Lower leg skin (tissue), 4 donors: ENCODE results near the gene SMAD5. TPM values are rescaled to one million over a fixed set of nuclear protein-coding genes. Genes with fewer than 3 reads are reported as not detected.

Source experiments
- DNase-seq, 2 donors: peaks; one replicate each; pipeline ENCODE4 v3.0.0-alpha.2; 2019; ENCODE audit warnings: low spot score in 2 of 2
- H3K4me3 ChIP-seq: fragments of 200-600 bp; sonication (generic); 2 replicates; pipeline ENCODE4 v1.5.1; 2017; ENCODE audit warnings: mild to moderate bottlenecking, low read depth; ENCODE audit not compliant: poor library complexity, severe bottlenecking
- CTCF ChIP-seq, 3 donors: fragments of 450-650 bp; IDR thresholded peaks; one replicate each; pipeline ENCODE4 v1.5.1; 2016; ENCODE audit warnings: antibody characterized with exemption in 3 of 3, mild to moderate bottlenecking in 3 of 3, moderate library complexity in 2 of 3
- POLR2A ChIP-seq, 2 donors: fragments of 450-650 bp; IDR thresholded peaks; one replicate each; pipeline ENCODE4 v1.6.1; 2016 to 2017; ENCODE audit warnings: antibody characterized with exemption in 2 of 2, mild to moderate bottlenecking in 1 of 2, moderate library complexity in 1 of 2
- WGBS, 2 donors: methylation state at CpG; one replicate each; pipeline ENCODE4 v1.1.5; 2018; 5-methylcytosine and 5-hydroxymethylcytosine counted together
- intact Hi-C: fragments of 100-400 bp; cut with DNase I; formaldehyde crosslinking; loops from one replicate; pipeline ENCODE4 v1.15.0; 2023; ENCODE audit warnings: low total_unique reads
- total RNA-seq, 4 donors: library from RNA; depleted of rRNA; stranded (reverse); fragments of >200 nt; gene quantifications; one replicate each; pipeline ENCODE4 v1.1.0, GENCODE V29; 2016

Gene SMAD5
- total RNA-seq, 4 donors from 2014 or later, result 43.3 to 102 (median 65.1) TPM

- intact Hi-C loops, result loop anchor here (5.0 to 10.0 kb wide), 2 partner anchors 265 to 327 kb away; no protein-coding TSS in a partner anchor
Observed at GRCh38 chr5:136209346-136209910, 76.8 kb downstream of the SMAD5 start.

DNA sequence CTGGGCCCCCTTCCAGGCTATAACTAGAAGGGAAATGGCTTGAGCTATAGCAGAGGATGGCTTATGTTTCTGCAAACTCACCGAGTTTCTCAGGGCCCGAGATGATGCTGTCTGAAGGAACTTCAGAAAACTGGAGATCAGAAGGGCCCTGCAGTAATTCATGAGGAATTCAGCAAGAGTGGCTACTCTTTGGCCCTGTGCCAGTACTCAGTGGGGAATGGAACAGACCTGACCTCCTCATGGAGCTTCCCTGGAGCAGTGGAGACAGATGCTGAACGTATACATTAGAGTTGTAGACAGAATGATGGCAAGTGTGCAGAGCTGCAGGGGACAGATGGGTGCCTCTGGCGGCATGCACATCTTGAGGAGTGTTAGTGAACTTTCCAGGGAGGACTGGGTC is 77.6 kb downstream of the SMAD5 start:
- no peak for TF ChIP-seq CTCF (IDR thresholded peaks at IDR 0.05)
- TF ChIP-seq POLR2A (IDR thresholded peaks at IDR 0.05), result no peak
- intact Hi-C loops, result loop anchor here (5.0 kb wide), 1 partner anchor 318 kb away; no protein-coding TSS in a partner anchor
- 81 to 87% methylated on average over 4 of the region's 4 CpGs for WGBS, 2 donors
- no peak overlapping the region for H3K4me3 ChIP-seq
- DNase-seq, result no peak

More at GRCh38 chr5:136209346-136209910, 76.8 kb downstream of the SMAD5 start:
- no peak for TF ChIP-seq CTCF (IDR thresholded peaks at IDR 0.05)
- TF ChIP-seq POLR2A (IDR thresholded peaks at IDR 0.05), result no peak
- no peak for DNase-seq
- no peak overlapping the region for H3K4me3 ChIP-seq
- 93% methylated on average over 14 of the region's 14 CpGs for WGBS, 2 donors

DNA sequence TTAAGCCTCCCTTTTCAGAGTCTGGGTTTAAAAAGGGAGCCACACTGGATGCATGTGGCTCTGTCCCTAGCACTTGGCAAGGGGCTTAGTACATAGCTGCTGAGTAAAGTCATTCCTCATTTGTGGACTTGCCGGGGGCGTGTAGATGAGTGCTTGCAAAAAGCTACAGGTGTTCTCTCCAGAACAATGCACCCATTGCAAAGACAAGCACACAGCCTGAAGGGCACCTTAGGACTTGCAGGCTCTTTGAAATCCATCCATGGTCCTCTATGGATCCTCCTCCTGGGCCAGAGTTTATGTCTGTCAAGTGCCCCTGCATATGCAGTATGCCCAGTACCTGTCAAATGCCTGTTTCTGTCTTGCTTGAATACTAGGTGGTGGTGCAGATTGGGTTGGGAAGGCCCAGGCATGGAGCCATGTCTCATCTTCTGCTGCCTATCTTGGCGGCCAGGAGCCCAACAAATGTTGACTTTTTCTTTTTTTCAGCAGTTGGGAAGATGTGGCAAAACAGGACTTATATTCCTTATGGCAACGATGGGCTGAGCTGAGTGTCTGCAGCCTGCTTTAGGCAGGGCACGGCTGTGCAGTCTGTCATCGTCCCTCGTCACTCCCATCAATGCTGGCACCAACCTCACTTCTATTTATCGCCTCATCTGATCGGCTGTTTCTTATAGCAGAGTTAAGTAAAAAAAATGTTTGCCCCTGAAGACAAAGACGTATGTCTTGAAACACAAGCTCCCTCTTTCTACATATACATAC is 78.8 kb downstream of the SMAD5 start:
- WGBS, 2 donors, result 73 to 75% methylated on average over 10 of the region's 10 CpGs
- TF ChIP-seq CTCF (IDR thresholded peaks at IDR 0.05), result no peak
- no peak for TF ChIP-seq POLR2A (IDR thresholded peaks at IDR 0.05)
- intact Hi-C loops, result loop anchor here (5.0 kb wide), 1 partner anchor 319 kb away; no protein-coding TSS in a partner anchor
- DNase-seq, result no peak
- H3K4me3 ChIP-seq, result no peak overlapping the region

DNA sequence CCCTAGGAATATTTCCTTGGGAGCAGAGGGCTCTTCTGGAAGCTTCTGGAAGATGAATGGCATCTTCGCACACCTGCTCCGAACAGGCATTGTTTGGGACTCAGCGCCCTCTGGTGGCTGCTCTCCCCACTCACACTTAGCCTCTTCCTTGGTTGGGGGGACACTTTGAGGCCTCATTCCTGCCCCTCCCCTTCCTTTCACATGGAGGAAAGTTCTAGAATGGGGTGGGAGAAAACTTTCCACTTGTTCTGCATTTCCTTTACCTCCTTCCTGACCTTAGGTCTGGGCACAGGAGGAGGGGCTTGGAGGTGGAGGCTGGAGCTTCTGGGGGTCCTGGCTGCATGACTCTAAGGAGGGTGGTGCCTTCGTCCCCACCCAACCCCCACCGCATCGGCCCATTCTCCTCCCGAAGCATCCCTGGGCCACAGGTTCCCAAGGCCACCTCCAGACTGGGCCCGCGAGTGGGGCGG is 79.6 kb downstream of the SMAD5 start:
- DNase-seq, result peak in 1 of 2 donors; percentile 90
- TF ChIP-seq CTCF (IDR thresholded peaks at IDR 0.05), result peak in 2 of 3 donors; percentile 16 to 70
- TF ChIP-seq POLR2A (IDR thresholded peaks at IDR 0.05), result no peak
- 46 to 50% methylated on average over 10 of the region's 10 CpGs for WGBS, 2 donors
- intact Hi-C loops, result loop anchor here (5.0 kb wide), 1 partner anchor 320 kb away; no protein-coding TSS in a partner anchor
- no peak overlapping the region for H3K4me3 ChIP-seq

DNA sequence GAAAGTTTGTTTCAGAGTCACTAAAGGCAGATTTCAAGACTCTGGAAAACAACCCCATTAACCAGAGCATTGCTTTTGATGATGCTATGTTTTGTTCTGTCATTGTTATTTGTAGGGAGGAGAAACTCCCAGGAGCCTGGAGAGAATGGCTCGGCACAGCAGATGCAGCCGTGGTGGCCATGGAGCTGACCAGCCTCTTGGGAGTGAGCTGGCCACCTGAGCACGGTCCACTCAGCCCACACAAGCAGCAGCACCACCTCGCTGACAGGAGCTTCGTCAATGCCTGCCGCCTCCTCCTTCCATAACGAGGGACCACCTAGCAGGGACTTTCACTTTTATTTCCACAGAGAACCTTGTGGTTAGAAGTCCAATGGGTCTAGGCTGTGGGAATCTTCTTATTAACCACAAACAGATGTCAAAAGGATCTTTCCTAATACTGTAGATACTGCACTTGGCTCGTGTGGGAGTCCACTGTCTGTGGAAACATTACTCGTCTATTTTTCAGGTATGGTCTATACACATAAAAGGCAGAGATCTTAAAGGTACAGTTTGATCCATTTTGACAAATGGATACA is 81.4 kb downstream of the SMAD5 start:
- intact Hi-C loops, result loop anchor here (5.0 kb wide), 1 partner anchor 322 kb away; no protein-coding TSS in a partner anchor
- no peak overlapping the region for H3K4me3 ChIP-seq
- no peak for TF ChIP-seq POLR2A (IDR thresholded peaks at IDR 0.05)
- no peak for TF ChIP-seq CTCF (IDR thresholded peaks at IDR 0.05)
- no peak for DNase-seq
- 55 to 62% methylated on average over 9 of the region's 9 CpGs for WGBS, 2 donors
